Endothelial cell (in vitro differentiated cells): ENCODE data around the gene MPG. TPM values are rescaled to one million over a fixed set of nuclear protein-coding genes. Genes with fewer than 3 reads are reported as not detected.

ENCODE experiments used
- DNase-seq: peaks from one replicate; pipeline ENCODE4 v3.0.0; 2021; ENCODE audit warnings: low spot score
- H3K27ac Mint-ChIP-seq: one replicate; pipeline ENCODE4 v1.8.0; 2021; ENCODE audit warnings: mixed read lengths, inconsistent platforms; ENCODE audit not compliant: unreplicated experiment
- H3K27me3 Mint-ChIP-seq: one replicate; pipeline ENCODE4 v1.8.0; 2021; ENCODE audit warnings: mild to moderate bottlenecking, moderate library complexity, mixed read lengths, inconsistent platforms; ENCODE audit not compliant: unreplicated experiment
- H3K36me3 Mint-ChIP-seq: one replicate; pipeline ENCODE4 v1.8.0; 2021; ENCODE audit warnings: mild to moderate bottlenecking, low read depth, mixed read lengths, inconsistent platforms; ENCODE audit not compliant: unreplicated experiment
- H3K4me1 Mint-ChIP-seq: one replicate; pipeline ENCODE4 v1.8.0; 2021; ENCODE audit warnings: mild to moderate bottlenecking, mixed read lengths, inconsistent platforms; ENCODE audit not compliant: unreplicated experiment
- H3K4me3 Mint-ChIP-seq: one replicate; pipeline ENCODE4 v1.8.0; 2021; ENCODE audit warnings: mild to moderate bottlenecking, mixed read lengths, inconsistent platforms; ENCODE audit not compliant: unreplicated experiment
- H3K9me3 Mint-ChIP-seq: one replicate; pipeline ENCODE4 v1.8.0; 2021; ENCODE audit warnings: mixed read lengths, inconsistent platforms; ENCODE audit not compliant: unreplicated experiment
- CTCF ChIP-seq: fragments of 200-600 bp; sonication (generic); IDR thresholded peaks from one replicate; pipeline ENCODE4 v1.5.0; 2021; ENCODE audit warnings: antibody characterized with exemption; ENCODE audit not compliant: unreplicated experiment
- total RNA-seq: library from RNA; stranded (reverse); fragmentation: NEBNext Ultra II Directional; extraction: Animal tissue kit (Norgen Biotek cat#: 25700); gene quantifications from one replicate; pipeline ENCODE4 v1.2.1, GENCODE V29; 2021; ENCODE audit not compliant: unreplicated experiment

The MPG gene
- total RNA-seq, 1 donor from 2014 or later, result 38.6 TPM

- Mint-ChIP-seq H3K4me1 (peaks cover 18% of the 10 kb centered on the region), H3K27ac (peak overlapping the region; percentile 57), H3K4me3 (peak overlapping the region; percentile 89), H3K9me3 (no peaks in the 10 kb centered on the region), H3K36me3 (peaks cover under 1% of the 10 kb centered on the region), H3K27me3 (peaks cover 7% of the 10 kb centered on the region)
- peak; percentile 38 for DNase-seq
- no peak for TF ChIP-seq CTCF
Measured at GRCh38 chr16:78444-79150, 572 bp downstream of the MPG start.

- DNase-seq, result no peak
- Mint-ChIP-seq H3K27ac (no peak overlapping the region), H3K9me3 (no peaks in the 10 kb centered on the region), H3K36me3 (peaks cover 3% of the 10 kb centered on the region), H3K4me3 (peak overlapping the region; percentile 89), H3K4me1 (peaks cover 26% of the 10 kb centered on the region), H3K27me3 (peaks cover 11% of the 10 kb centered on the region)
- no peak for TF ChIP-seq CTCF
Measured at GRCh38 chr16:79151-80054, 1.4 kb downstream of the MPG start.

- no peak overlapping the region for H3K4me3 Mint-ChIP-seq
- no peak for DNase-seq
- no peak for TF ChIP-seq CTCF
- H3K36me3 Mint-ChIP-seq, result peaks cover 8% of the 10 kb centered on the region
- no peak overlapping the region for H3K27ac Mint-ChIP-seq
- no peaks in the 10 kb centered on the region for H3K9me3 Mint-ChIP-seq
- peaks cover 6% of the 10 kb centered on the region for H3K27me3 Mint-ChIP-seq
- H3K4me1 Mint-ChIP-seq, result peaks cover 21% of the 10 kb centered on the region
Measured at GRCh38 chr16:83060-83603, 5.1 kb downstream of the MPG start.

GRCh38 chr16:83781-84615, 6.0 kb downstream of the MPG start:
- TF ChIP-seq CTCF, result no peak
- Mint-ChIP-seq H3K36me3 (peaks cover 8% of the 10 kb centered on the region), H3K27ac (peak overlapping the region; percentile 55), H3K27me3 (peaks cover 6% of the 10 kb centered on the region), H3K4me3 (peak overlapping the region; percentile 74), H3K4me1 (peaks cover 17% of the 10 kb centered on the region), H3K9me3 (no peaks in the 10 kb centered on the region)
- DNase-seq, result no peak
